HG02610 (cell line): Measurements from ENCODE around the gene MINDY1.
A peak's percentile ranks its signal among the peaks of the same experiment; 100 is the strongest.

Source experiments
- ATAC-seq: cut with Tn5 transposase; IDR thresholded peaks from one replicate; pipeline ENCODE4 v1.9.1; 2021; ENCODE audit warnings: mild to moderate bottlenecking, moderate library complexity; ENCODE audit not compliant: unreplicated experiment

MINDY1 gene

GRCh38 chr1:151006327-151007052, at the start of gene MINDY1:
Gene MINDY1, minus strand, starts transcription at chr1:151006902. Its CDS starts 4,285 bp downstream, at chr1:151002617.
- ATAC-seq: peak; percentile 44

- ATAC-seq: no peak
Measured at GRCh38 chr1:151056149-151056548, 49.4 kb upstream of the MINDY1 start.

- no peak for ATAC-seq
Measured at GRCh38 chr1:151055581-151055980, 48.9 kb upstream of the MINDY1 start.

GRCh38 chr1:151054971-151055547, 48.4 kb upstream of the MINDY1 start:
- no peak for ATAC-seq

- ATAC-seq: no peak
Measured at GRCh38 chr1:151051356-151052009, 44.8 kb upstream of the MINDY1 start.

GRCh38 chr1:151050051-151050688, 43.5 kb upstream of the MINDY1 start:
- no peak for ATAC-seq

GRCh38 chr1:151049458-151049857, 42.8 kb upstream of the MINDY1 start:
- ATAC-seq: no peak

GRCh38 chr1:151048645-151049032, 41.9 kb upstream of the MINDY1 start:
- no peak for ATAC-seq

GRCh38 chr1:151047925-151048644, 41.4 kb upstream of the MINDY1 start:
- peak; percentile 45 for ATAC-seq

GRCh38 chr1:151047591-151047924, 40.9 kb upstream of the MINDY1 start, which contains the start of gene C1orf56:
Gene C1orf56, plus strand, starts transcription at chr1:151047751. Its CDS starts 97 bp downstream, at chr1:151047848.
- peak; percentile 53 for ATAC-seq

GRCh38 chr1:151043163-151043562, 36.5 kb upstream of the MINDY1 start:
- ATAC-seq: no peak

GRCh38 chr1:151039521-151039920, 32.8 kb upstream of the MINDY1 start:
- ATAC-seq: no peak

GRCh38 chr1:151037032-151037431, 30.3 kb upstream of the MINDY1 start:
- ATAC-seq: no peak

GRCh38 chr1:151036356-151036755, 29.7 kb upstream of the MINDY1 start, which contains the start of gene BNIPL:
Gene BNIPL, plus strand, starts transcription at chr1:151036586. Its CDS starts 140 bp downstream, at chr1:151036726.
- ATAC-seq: no peak

- no peak for ATAC-seq
Measured at GRCh38 chr1:151035167-151035566, 28.5 kb upstream of the MINDY1 start.

- no peak for ATAC-seq
Measured at GRCh38 chr1:151032164-151032563, 25.5 kb upstream of the MINDY1 start.

GRCh38 chr1:151026460-151026859, 19.8 kb upstream of the MINDY1 start:
- no peak for ATAC-seq

- ATAC-seq: peak; percentile 59
Measured at GRCh38 chr1:151024540-151025146, 17.9 kb upstream of the MINDY1 start.

- ATAC-seq: no peak
Measured at GRCh38 chr1:151013518-151013917, 6.8 kb upstream of the MINDY1 start.

GRCh38 chr1:151012684-151013471, 6.2 kb upstream of the MINDY1 start:
- no peak for ATAC-seq
